ENCODE measurements around the gene KLHL3.
A peak's percentile ranks its signal among the peaks of the same experiment; 100 is the strongest.
"Not testable (repeated sequence)": the region's sequence is repeated elsewhere in the genome, so short reads cannot be mapped to it uniquely, and the experiment has no call there.

Gene KLHL3

DNA sequence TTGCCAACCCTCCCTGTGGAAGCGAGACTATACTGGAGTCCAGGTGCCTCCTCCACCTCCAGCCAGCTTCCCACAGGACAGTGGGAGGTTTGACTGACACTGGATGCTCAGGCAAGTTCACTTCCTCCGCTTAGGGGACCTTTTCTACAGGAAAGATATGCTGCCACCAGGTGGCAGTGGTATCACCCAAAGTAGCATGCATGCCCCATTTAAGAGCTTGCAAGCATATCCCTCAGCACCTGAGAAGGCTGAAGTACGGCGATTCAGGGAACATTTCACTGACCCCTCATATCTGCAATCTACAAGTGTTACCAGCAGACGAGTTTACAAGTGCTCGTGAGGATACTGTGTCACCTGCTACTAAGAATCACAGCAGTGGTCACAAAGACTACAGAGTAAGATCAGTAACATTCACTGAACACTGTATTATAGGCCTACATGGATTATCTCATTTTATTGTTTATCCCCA, 75.5 kb downstream of the KLHL3 start:
- peak; percentile 47 for DNase-seq

DNA sequence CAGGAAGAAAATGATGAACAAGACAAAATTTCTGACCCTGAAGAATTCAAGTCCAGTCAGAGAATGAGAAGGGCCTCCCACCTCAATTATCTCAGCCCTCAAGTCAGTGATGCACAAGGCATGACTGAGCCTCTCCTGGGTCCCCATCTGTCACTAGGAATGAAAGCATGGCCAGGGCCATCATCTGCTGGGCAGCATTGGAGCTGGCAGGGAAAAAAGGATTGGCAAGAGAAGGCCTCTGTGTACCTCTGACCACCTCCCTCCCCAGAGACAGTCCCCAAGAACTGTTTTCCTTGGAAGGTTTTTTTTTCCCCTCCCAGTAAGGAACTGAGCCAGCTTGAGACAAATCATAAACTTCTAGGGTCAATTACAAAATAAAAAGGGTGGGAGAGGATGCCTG, 76.7 kb downstream of the KLHL3 start:
- no peak for DNase-seq

DNA sequence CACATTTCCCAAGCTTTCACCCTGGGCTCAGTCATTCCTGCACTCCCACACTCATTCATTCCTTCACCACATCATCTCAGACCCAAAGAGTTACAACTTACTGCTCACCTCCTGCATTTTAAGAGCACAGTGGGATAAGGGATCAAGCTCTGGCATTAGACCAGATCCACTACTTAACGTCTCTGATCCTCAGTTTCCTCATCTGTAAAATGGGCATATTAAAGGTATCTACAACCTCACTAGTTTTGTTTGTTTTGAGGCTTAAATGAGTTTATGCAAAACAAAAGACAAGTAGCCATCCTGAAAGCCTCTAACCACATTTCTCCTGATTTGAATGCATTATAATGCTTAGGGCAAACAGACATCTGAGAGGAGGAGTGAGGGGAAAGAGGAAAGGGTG, 77.6 kb downstream of the KLHL3 start:
- DNase-seq = no peak

DNA sequence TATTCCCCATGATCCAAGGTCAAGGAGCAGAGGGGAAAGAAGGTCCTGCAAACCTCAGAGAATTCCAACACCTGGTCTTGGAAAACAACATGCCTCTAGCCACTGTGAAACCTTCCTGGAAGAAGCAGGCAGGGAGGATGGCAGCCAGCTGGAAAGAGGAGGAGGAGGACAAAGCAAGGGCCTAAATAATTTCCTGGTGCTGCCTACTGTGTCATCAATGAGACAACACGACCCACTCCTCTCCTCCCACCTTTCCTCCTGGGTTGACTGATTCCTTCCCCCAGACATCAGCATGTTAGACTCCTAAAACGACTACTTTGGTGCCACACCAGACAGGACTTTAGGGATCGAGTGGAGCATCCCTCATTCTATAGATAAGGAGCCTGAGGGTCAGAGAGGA, 78.8 kb downstream of the KLHL3 start:
- no peak for DNase-seq

DNA sequence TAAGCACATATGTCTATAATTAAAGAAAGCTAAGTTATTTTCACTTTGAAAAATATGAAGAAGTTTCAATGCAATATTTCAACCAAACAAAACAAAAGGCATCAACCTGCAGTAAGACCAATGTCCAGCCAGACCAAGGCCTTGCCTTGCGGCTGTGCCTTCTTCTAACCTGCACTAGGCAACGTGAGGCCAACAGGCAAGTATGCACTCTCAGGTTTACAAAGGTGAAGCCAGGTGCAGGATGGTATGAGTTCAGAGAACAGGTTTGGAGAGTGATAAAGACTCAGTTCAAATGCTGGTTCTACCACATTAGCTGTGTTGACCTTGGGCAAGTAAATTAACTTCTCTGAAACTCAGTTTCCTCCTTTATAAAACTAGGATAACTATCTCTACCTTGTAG, 79.3 kb downstream of the KLHL3 start:
- no peak for DNase-seq

DNA sequence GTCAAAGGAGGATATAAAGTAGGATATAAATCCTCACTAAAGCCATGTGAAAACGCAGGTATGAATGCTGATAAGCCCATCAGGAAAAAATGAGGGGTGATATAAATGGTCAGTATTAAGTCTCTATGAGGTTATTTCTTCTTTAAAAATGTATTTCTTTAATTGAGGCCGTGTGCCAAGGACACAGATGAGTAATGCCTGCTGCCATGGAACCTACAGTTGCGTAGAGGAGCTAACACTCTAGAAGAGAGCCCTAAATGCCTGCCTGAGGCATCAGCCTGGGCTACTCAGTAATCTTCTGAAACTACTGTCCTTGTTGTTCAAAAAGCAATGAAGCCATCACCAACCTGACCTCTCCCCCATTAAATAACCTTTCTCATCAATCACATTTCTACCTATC, 84.9 kb downstream of the KLHL3 start:
- no peak for DNase-seq

DNA sequence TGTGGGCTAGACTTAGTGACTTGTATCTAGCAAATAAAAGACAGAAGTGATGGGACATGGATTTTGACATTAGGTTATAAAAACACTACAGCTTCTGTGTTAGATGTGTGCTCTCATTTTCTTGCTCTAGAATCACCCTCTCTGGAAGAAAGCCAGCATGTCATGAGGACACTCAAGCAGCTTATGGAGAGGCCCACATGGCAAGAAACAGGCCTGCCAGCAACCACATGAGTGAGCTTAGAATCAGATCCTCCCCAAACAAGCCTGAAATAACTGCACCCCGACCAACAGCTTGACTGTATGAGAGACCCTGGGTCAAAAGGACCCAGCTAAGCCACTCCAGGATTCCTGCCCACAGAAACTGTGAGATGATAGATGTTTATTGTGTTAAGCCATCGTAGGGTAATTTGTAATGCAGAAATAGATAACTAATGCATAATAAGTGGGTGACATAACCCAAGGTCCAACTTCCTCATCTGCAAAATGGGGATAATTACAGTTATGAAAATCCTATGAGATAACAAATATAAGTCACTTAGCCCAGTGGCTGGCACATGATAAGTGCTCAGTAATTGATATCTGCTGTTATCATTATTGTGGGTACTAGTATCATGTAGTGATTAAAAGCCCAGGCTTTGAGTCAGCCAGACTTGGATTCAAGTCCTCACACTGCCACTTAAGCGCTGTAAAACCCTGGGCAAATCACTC, 86.5 kb downstream of the KLHL3 start:
- peak; percentile 72 for DNase-seq

DNA sequence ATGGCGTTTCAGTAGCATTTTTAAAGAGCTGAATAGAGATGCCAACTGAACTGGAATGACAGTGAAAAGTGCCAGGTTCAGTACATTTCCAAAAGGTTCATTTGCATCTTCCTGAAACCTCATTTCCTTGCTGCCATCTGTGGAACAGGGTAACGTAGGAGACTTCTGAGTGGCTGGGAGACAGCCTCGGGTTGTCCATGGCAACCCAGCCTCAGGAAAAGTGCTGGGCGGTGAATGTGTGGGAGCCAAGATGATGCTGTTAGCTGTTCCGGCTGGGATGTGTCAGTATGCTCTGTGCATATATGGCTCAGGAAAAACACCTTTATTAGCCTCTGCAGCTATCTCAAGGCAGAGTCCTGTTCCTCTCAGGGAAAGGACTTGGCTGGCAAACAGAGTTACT, 87.5 kb downstream of the KLHL3 start:
- DNase-seq = peak; percentile 22

DNA sequence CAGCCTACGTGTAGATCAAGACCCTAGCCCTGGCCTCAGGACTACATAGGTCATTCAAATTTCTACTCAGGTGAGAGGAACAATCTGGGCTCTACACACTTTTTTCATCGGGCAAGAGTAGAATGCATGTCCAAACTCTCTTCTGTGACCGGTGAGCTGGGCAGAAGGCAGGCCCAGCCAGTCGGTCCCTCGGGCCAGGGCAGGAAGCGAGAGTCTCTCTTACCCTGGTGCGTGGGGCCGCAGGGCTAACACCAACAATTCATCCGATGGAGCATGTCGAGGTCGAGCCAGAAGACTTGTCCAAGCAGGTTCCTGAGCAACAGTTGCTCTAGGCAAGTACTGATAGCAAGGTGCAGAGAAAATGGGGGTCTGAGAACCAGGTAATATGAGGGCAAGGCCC, 88.5 kb downstream of the KLHL3 start:
- no peak for DNase-seq

DNA sequence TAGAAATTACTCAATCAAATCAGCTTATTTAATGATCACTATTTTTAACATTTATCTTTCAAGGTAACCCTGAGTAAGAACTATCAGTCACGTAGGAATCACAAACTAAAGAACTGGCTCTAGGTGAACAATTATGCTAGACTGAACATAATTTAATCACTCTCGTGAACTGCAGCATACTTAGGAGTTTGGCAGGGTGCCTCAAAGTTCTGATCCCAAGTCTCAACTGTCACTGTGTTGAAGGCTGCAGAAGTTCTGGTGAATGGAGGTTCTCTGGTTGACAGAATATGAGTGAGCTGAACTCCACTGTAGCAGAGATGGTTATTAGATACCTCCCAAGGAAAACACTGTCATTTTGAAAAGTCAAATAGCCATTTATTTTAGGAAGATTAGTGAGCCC, 89.1 kb downstream of the KLHL3 start:
- no peak for DNase-seq

DNA sequence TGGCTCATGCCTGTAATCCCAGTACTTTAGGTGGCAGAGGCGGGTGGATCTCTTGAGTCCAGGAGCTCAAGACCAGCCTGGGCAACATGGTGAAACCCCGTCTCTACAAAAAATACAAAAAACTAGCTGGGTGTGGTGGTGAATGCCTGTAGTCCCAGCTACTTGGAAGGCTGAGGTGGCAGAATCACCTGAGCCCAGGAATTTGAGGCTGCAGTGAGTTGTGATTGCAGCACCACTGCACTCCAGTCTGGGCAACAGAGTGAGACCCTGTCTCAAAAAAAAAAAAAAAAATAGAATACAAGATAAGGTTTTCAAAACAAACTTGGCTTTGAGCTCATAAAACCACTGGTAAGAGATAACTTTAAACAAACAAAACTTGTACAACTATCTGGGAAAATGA, 92.8 kb downstream of the KLHL3 start:
- not testable (repeated sequence) for DNase-seq

DNA sequence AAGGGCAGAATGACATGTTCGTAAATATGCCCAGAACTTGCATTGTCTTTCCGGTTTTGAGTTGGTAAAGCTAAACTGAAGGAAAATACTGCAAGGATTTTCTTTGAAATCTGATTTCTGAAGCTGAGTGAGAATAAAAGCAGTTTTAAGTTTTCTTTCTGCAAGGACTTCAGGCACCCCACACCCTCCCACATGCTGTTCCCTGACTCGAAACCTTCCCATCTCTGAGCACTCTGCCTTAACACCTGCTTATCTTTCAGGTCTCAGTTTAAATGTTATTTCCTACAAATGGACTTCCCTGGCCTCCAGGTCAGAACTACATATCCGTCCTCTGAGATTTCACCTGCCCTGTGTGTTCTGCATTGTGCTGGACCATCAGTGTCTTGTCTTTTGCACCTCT, 93.8 kb downstream of the KLHL3 start:
- no peak for DNase-seq

DNA sequence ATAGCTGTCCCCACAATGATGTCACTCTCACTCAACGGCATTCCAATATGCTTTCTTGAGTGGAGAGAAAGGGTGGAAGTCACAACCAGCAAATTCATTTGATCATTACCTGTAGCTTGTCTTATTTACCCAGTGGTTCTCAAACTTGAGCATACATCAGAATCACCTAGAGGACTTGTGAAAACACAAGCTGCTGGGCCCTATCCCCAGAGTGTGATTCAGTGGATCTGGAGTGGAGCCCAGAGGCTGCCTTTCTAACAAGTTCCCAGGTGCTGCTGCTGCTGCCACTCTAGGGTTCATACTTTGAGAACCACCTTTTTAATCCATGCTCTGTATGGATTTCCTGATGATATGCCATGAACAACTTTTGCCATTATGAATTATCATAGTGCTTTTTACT, 94.7 kb downstream of the KLHL3 start:
- DNase-seq = no peak

DNA sequence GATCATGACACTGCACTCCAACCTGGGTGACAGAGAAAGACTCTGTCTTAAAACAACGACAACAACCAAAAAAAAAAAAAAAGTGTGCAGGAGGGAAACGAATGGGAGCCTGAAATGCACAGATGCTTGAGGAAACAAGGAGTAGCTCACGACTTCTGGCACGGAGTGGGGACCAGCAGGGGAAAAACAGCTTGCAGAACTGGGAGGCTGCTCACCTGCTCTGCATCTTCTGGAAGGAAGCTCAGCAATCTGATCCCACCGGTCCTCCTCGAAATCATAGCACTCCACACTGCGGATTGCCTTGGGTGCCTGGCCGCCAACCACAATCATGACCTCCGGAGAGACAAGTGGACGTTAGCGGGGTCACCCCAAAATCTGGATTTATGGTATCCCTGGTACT, 96.2 kb downstream of the KLHL3 start:
- DNase-seq = no peak

DNA sequence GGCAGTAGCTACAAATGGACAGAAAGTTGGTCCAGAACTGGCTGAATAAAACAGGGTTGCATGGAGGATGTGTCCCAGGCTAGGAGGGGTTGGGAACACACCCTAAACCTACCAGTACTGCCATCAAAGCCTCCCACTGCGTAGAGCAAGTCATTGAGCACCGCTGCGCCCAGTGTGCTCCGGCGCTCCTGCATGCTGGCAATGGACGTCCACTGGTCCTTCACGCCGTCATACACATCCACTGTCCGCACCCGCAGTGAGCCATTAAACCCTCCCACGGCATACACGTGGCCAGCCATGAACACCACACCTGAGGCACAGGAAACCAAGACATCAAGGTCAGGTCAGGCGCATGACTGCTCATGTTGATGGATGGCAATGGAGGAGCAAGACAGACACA, 97.0 kb downstream of the KLHL3 start:
- DNase-seq = no peak

DNA sequence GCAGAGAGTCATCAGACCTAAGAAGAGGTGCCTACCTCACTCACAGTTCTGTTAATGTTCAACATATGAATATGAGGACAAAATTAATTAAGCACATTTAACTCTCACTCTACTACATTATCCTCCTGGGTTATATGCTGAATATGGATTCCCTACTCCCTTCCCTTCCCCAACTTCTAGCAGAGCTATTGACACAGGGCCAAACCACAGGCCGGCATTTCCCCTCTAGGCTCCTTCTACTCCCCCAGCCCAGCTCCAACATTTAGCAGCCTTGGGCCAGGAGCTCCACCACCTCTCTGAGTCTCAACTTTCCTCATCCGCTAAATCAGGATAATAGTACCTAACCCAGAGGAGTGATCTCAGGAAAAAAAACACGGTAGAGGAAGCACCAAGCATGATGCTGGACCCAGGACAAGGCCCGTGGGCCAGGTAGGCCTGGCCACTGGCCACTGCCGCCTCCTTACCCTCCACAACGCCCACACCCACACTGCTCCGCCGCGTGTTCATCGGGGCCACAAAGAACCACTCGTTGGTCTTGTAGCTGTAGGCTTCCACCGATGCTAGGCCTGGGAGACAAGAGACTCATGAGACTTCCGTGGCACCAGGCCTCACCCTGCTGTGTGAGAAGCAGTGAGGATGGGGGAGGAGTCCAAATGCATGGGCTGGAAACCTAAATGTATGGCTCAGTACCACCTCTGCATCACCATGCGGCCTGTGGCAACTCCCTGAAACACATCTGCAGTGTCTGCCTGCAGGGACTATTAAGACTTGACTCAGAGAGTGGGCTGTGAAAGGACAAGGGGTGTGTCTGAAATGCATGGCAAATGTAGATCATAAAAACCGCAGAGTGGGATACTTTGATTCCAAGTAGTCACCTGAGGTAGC, 98.8 kb downstream of the KLHL3 start:
- DNase-seq = no peak

DNA sequence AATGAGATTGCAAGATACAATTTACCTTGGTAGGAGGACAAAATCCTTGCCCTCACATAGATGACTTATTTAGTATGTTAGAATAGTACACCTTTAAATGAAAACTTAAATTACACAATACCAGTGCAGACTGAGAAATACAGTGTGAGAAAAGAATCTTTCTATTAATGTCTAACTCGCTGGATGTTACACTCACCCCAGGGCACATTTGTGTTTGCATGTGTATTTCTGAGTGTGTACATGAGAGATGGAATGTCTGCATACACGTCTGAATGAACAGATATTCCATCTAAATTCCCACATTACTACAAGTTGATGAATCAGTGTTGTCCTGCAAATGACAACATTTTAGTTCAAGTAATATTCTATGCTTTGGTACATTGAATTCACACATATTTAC, 99.8 kb downstream of the KLHL3 start:
- no peak for DNase-seq

DNA sequence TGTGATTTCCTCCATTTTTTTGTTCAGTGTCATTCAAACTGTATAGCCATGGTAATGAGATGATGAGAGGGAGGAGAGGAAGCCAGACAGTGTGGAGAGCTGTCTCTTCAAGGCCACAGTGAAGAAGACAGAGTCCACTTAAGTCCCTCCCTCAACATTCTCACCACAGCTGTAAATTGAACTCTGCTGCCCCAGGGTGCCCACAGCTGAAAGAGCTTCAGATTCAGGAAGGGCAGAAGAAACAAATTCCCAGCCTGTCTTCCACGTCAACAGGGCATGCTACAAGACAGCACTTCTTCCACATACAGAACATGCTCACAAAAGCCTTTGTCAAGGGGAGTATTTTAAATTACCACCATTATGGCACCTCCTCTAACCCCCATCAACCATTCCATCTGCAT, 100.4 kb downstream of the KLHL3 start:
- DNase-seq = no peak

DNA sequence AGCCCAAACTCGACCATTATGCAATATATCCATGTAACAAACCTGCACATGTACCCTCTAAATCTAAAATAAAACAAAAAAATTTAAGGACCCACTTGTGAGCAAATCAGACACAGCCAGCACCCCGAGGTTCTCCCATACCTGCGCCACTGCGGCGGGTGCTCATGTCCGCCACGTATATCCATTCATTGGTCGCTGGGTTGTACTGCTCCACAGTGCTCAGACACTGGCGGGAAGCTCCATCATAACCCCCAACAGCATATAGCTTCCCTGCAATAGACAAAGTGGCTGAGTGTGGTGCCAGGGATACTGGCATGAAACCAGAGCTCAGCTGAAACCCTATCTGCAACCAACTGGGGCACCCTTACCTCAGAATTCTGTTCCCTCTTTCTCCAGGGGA, 102.0 kb downstream of the KLHL3 start:
- no peak for DNase-seq

DNA sequence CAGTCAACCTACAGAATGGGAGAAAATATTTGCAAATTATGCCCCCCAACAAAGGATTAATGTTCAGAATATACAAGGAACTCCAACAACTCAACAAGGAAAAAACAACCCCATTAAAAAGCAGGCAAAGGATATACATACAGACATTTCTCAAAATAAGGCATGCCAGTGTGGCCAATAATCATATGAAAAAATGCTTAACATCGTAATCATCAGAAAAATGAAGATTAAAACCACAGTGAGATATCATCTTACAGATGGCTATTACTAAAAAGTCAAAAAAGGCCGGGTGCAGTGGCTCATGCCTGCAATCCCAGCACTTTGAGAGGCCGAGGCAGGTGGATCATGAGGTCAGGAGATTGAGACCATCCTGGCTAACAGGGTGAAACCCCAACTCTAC, 103.2 kb downstream of the KLHL3 start:
- no peak for DNase-seq

DNA sequence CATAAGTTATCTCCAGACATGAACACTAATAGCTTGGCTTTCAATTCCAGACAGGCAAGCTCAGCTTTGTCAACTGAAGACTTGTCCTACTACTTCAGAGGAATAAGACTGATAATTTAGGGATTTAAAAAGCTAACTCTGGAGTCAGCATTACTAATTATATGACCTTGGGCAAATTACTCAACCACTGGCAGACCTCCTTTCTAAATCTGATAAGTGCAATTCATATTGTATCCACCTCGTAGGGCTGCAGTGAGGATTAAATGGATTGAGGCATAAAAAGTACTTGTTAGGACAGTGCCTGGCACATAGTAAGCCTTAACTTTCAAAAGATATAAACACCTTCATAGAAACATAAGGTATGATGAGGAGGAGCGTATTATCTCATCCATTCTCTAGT, 104.4 kb downstream of the KLHL3 start:
- no peak for DNase-seq

DNA sequence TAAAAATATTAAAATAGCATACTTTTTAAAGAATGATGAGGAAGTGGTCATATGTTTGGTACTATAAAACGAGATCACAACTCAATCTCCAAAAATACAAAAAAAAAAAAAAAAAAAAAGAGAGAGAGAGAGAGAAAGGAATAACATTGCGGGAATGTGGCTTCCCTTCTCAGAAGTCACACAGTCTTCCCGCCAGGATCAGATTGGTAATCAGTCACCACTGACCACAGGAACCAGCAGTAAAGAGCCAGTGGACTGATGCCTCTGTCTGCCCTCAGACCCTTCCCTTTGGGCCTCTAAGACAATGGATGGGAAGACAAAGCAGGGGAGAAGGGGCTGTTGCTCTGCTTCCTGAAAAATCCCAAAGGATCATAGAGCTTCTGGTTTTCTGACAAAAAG, 104.9 kb downstream of the KLHL3 start:
- DNase-seq = no peak

DNA sequence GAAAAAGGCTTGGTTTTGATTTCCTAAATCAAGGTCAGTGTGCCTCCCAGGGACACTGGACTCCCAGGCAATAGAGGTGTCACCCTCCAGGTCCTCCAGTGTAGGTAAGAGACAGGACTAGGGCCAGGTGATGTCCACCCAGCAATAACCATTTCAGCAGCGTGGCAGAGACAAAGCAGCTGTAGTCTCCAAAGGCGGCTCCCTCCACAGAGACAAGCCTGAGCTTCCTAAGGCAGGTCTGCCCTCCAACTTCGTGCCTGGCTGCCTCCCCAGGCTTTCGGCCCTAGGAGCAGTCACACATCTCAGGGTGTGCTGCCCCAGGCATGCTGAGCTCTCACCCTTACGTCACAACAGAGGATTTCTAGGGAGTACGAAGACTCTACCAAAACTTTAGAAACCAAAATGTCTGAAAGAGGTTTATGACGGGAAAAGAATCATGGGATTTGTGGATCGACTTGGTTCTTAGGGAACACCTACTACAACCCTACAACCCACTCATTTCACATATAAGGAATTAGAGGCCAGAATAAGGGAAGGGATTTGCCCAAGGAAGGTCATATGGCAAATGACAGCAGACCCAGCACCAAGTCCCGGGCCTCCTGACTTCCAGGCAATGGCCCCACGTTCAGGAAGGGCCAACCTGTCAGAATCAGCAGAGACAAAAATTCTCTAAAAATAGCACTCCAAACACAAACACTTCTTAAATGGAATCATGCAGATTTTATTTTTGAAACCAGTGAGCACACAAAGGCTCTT, 105.5 kb downstream of the KLHL3 start:
- no peak for DNase-seq

DNA sequence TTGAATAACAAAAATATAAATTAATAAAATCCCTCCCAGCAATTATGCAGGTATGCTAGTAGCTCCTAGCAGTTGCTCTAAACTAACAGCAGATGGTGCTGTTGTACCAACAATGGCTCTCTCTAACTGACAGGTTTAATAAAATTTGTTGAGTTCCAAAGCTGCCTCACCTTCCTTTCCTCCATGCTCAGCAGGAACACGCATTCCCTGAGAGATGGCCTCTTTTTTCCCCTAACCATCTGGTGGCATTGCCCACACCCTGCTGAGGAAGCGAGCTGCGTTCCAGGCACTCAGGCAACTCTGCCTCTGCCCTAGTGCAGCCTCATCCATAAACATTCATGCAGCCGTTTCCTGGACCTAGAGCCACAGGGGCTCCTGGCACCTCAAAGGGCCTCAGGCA, 106.2 kb downstream of the KLHL3 start:
- peak; percentile 9 for DNase-seq
